Prostate gland (tissue), 2 donors: ENCODE data around the gene NLRP9. TPM values are rescaled to one million over a fixed set of nuclear protein-coding genes. Genes with fewer than 3 reads are reported as not detected.

Source experiments
- DNase-seq: peaks from one replicate; pipeline ENCODE4 v3.0.0-alpha.2; 2019; ENCODE audit warnings: low spot score
- H3K27ac ChIP-seq, 2 donors: fragments of 200-600 bp; sonication (generic); 2 replicates each; pipeline ENCODE4 v1.5.1; 2017 to 2019
- H3K27me3 ChIP-seq: fragments of 200-600 bp; sonication (generic); replicated peaks from 2 replicates; pipeline ENCODE4 v1.5.1; 2019; ENCODE audit not compliant: insufficient read depth
- H3K36me3 ChIP-seq, 2 donors: fragments of 200-600 bp; sonication (generic); 1 replicate in 1 of 2; 2 replicates in 1 of 2; pipeline versions ENCODE4 v1.5.1 to v1.8.1; 2017 to 2019
- H3K4me1 ChIP-seq: fragments of 200-600 bp; sonication (generic); replicated peaks from 2 replicates; pipeline ENCODE4 v1.5.1; 2019
- H3K4me3 ChIP-seq, 2 donors: fragments of 200-600 bp; sonication (generic); 2 replicates each; pipeline ENCODE4 v1.5.1; 2017 to 2019
- H3K9me3 ChIP-seq: fragments of 200-600 bp; sonication (generic); 2 replicates; pipeline ENCODE4 v1.5.1; 2017
- CTCF ChIP-seq, 4 experiments: fragments of 200-600 bp in 2 of 4; fragments of 450-650 bp in 2 of 4; sonication (generic) in 2 of 4; IDR thresholded peaks; 1 replicate in 3 of 4; 2 replicates in 1 of 4; pipeline ENCODE4 v1.5.1; 2016 to 2019; ENCODE audit warnings: antibody characterized with exemption in 4 of 4, mild to moderate bottlenecking in 2 of 4, moderate library complexity in 2 of 4
- POLR2A ChIP-seq: fragments of 450-650 bp; IDR thresholded peaks from one replicate; pipeline ENCODE4 v1.6.1; 2016; ENCODE audit warnings: antibody characterized with exemption, mild to moderate bottlenecking
- POLR2AphosphoS5 ChIP-seq: sonication (generic); formaldehyde crosslinking; IDR thresholded peaks from one replicate; pipeline ENCODE4 v1.6.1; 2017; ENCODE audit warnings: antibody characterized with exemption
- WGBS: methylation state at CpG from one replicate; pipeline ENCODE4 v1.1.5; 2018; 5-methylcytosine and 5-hydroxymethylcytosine counted together
- intact Hi-C: fragments of 100-400 bp; cut with DNase I; formaldehyde crosslinking; loops from one replicate; pipeline ENCODE4 v1.14.2; 2022
- total RNA-seq, 2 donors: library from RNA; depleted of rRNA; stranded (reverse); fragments of >200 nt; gene quantifications; one replicate each; pipeline ENCODE4 v1.1.0, GENCODE V29; 2016

The NLRP9 gene
- total RNA-seq, 2 donors from 2014 or later = 4.0 TPM; not detected in 1

DNA sequence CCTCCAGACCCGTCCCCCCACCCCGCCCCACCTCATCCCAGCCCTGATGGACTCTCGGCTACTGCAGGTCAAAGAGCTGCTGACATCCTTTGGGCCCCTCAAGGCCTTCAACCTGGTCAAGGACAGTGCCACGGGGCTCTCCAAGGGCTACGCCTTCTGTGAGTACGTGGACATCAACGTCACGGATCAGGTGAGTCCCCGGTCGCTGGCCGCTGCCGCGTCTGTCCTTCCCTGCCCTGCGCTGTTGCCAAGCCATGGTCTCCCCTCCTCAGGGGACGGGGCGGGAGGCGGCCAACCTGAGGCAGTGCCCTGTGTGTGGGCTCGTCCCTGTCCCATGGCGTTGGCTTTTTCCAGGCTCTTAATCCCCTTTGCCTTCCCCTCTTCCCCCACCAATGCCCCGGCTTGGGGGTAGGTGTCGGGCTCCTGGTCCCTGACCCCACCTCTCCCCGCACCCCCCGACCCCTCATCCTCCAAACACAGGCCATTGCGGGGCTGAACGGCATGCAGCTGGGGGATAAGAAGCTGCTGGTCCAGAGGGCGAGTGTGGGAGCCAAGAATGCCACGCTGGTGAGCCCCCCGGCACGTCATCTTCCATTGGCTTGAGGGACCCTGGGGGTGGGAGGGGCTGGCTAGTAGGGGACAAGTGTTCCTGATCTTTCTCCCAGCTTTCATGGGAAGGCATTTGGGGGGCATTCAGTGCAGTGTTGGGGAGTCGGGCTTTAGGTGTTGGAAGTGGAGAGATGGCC, 69.4 kb downstream of the NLRP9 start:
- no peak overlapping the region for H3K27ac ChIP-seq
- H3K4me3 ChIP-seq = no peak overlapping the region
- no peaks in the 10 kb centered on the region for H3K4me1 ChIP-seq
- intact Hi-C loops = no loop called here
- no peaks in the 10 kb centered on the region for H3K9me3 ChIP-seq
- no peak for DNase-seq
- H3K36me3 ChIP-seq = peaks cover 28 to 41% of the 10 kb centered on the region in 2 donors
- 90% methylated on average over 30 of the region's 30 CpGs for WGBS
- TF ChIP-seq POLR2A = no peak
- no peaks in the 10 kb centered on the region for H3K27me3 ChIP-seq

DNA sequence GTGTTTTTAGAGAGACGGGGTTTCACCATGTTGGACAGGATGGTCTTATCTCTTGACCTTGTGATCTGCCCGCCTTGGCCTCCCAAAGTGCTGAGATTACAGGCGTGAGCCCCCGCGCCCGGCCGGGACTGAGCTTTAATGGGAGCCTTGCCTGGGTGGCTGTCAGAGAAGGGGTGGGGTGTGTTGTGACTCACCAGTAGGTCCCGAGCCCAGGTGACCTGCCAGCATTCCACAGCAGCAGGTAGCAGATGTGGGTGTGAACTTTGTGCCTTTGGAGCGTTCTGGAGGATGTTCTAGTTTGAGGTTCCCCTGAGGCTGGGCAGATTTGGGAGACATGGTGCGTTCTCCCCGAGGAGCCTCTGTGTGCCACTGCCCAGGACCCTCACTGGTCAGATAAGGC, 70.2 kb downstream of the NLRP9 start:
- Histone ChIP-seq H3K27ac (no peak overlapping the region), H3K4me3 (no peak overlapping the region), H3K4me1 (no peaks in the 10 kb centered on the region), H3K27me3 (no peaks in the 10 kb centered on the region), H3K9me3 (no peaks in the 10 kb centered on the region), H3K36me3 (peaks cover 32 to 48% of the 10 kb centered on the region in 2 donors)
- intact Hi-C loops = no loop called here
- WGBS = 71% methylated on average over 11 of the region's 11 CpGs
- DNase-seq = no peak
- TF ChIP-seq POLR2AphosphoS5 = no peak
- no peak for TF ChIP-seq CTCF (IDR thresholded peaks at IDR 0.05)
- no peak for TF ChIP-seq POLR2A

GRCh38 chr19:55667511-55667910, 70.7 kb downstream of the NLRP9 start:
- no peak for DNase-seq
- Histone ChIP-seq H3K27ac (no peak overlapping the region), H3K36me3 (peaks cover 36 to 53% of the 10 kb centered on the region in 2 donors), H3K27me3 (no peaks in the 10 kb centered on the region), H3K4me3 (no peak overlapping the region), H3K4me1 (no peaks in the 10 kb centered on the region), H3K9me3 (no peaks in the 10 kb centered on the region)
- intact Hi-C loops = no loop called here
- TF ChIP-seq CTCF (IDR thresholded peaks at IDR 0.05) (no peak), POLR2A (no peak), POLR2AphosphoS5 (no peak)
- 88% methylated on average over 12 of the region's 12 CpGs for WGBS

DNA sequence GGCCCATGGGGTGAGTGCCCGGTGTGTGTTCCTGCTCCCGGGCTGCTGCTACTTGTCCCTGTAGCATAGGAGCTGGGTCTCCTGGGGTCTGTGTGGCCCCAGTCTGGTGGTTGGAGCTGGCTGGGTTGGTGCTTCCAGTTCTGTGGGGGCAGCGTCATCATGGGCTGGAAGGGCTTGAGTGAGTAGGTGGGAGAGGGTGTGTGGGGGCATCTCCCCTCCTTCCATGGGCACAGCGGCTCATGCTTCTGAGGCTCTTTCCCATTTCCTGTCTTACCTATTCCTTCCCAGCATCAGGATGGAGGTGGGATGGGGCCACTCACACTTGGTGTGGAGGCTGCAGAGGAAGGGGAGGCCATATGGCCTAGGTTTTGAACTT, 71.2 kb downstream of the NLRP9 start:
- 95% methylated on average over 4 of the region's 4 CpGs for WGBS
- Histone ChIP-seq H3K4me3 (no peak overlapping the region), H3K9me3 (no peaks in the 10 kb centered on the region), H3K36me3 (peaks cover 40 to 58% of the 10 kb centered on the region in 2 donors), H3K27me3 (no peaks in the 10 kb centered on the region), H3K27ac (no peak overlapping the region), H3K4me1 (no peaks in the 10 kb centered on the region)
- intact Hi-C loops = no loop called here
- TF ChIP-seq CTCF (IDR thresholded peaks at IDR 0.05) (no peak), POLR2A (no peak), POLR2AphosphoS5 (no peak)
- DNase-seq = no peak

DNA sequence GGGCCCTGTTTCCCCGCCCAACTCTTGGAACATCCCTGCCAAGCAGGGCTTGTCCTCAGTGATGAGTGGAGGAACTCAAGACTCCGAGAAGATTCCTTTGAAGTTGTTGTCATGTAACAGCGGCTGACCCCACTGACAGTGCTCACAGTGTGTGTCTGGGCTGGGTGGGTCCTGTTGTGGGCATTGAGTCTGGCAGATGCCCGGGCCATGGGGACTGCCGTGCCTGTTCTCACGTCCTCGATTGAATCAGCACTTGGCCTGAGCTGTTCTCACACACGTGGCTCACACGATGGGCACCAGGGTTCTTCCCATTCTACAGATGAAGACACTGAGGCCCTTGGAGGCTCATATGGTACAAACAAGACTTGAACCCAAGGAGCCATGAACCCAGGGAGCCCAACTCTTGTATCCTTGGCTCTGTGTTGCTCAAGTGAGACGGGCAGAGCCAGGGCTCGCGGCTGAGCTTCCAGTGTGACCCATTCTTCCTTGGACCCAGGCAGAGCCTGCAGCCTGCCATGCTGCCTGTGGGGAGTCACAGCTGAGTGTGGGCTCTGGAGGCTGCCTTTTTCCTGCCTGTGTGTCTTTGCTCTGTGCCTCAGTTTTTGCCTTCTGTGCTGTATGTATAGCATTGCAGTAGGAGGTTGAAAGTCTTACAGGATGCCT, 71.7 kb downstream of the NLRP9 start:
- Histone ChIP-seq H3K27me3 (no peaks in the 10 kb centered on the region), H3K36me3 (peaks cover 40 to 62% of the 10 kb centered on the region in 2 donors), H3K9me3 (no peaks in the 10 kb centered on the region), H3K4me3 (no peak overlapping the region), H3K27ac (no peak overlapping the region), H3K4me1 (no peaks in the 10 kb centered on the region)
- no peak for TF ChIP-seq POLR2AphosphoS5
- TF ChIP-seq POLR2A = no peak
- TF ChIP-seq CTCF (IDR thresholded peaks at IDR 0.05) = no peak
- intact Hi-C loops = no loop called here
- WGBS = 74% methylated on average over 12 of the region's 12 CpGs
- DNase-seq = no peak
